ENCODE results near the gene POLN. TPM values are rescaled to one million over a fixed set of nuclear protein-coding genes. Genes with fewer than 3 reads are reported as not detected.

Gene POLN
- total RNA-seq, 1 donor from 2014 or later = 8.6 TPM

- FAIRE-seq (no peak), DNase-seq (ENCODE audit: low spot score in 2 of 2) (no peak)
These were observed 22.6 kb upstream of the POLN start for GRCh38 chr4:2264481-2265041.

GRCh38 chr4:2263926-2264321, 22.0 kb upstream of the POLN start:
- DNase-seq (ENCODE audit: low spot score in 2 of 2) (no peak), FAIRE-seq (no peak)

DNA sequence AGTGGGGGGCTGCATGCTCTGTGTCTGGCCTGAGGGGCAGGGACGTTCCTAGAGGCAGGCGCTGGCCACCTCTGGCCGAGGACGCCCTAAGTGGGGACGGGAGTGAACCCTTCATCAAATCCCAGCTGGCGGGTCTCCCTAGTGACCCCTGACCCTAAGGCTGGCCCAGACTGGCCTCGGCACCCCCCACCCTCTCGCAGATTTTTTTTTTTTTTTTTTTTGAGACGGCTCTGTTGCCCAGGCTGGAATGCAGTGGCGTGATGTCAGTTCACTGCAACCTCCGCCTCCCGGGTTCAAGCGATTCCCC, 21.0 kb upstream of the POLN start:
- no peak for DNase-seq (ENCODE audit: low spot score in 2 of 2)
- FAIRE-seq = no peak

GRCh38 chr4:2262145-2262943, 20.4 kb upstream of the POLN start:
- DNase-seq (ENCODE audit: low spot score in 2 of 2) = peak; percentile 97 to 98
- no peak for FAIRE-seq

- DNase-seq (ENCODE audit: low spot score in 2 of 2) = no peak
These were observed 19.9 kb upstream of the POLN start, which contains the start of gene MXD4 for GRCh38 chr4:2261853-2262144. MXD4 (minus strand) TSS chr4:2262109; CDS start chr4:2261980, 129 bp downstream.

GRCh38 chr4:2261110-2261852, 19.4 kb upstream of the POLN start:
- FAIRE-seq (no peak), DNase-seq (ENCODE audit: low spot score in 2 of 2) (peak; percentile 64 to 71)

More at GRCh38 chr4:2261853-2262144, 19.9 kb upstream of the POLN start, which contains the start of gene MXD4:
- FAIRE-seq = no peak

DNA sequence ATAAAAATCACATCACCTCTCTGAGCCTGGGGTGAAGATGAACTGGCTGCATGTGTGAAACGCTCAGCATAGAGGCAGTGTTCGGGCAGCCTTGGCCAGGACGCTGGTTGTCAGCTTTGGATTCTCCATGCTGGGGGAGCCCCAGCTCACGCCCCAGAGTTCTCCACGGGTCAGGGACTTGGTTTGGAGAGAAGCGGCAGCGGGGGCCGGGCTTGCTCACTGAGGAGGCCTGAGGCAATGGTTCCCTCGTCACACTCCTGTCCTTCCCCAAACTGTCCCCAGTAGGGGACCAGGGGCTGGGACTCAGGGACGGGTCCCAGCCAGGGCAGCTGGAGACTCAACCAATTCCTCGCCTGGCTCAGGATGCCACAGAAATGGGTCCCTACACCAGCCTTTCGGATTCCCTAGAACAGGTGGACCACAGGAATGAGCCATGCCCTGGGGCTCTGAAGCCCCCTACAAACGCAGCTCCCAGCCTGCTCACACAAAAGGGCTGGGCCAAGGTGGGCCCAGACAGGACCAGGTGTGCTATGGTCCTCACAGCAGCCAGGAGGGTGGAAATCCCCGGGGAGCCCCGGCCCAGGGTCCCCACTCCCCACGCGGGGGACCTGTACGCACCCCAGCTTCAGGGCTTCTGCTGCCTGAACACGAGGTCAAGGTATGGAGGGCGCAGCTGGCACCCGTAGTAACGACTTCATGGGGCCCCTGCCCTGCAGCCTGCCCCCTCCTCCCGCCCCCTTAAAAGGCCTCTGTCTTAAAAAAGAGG, 18.6 kb upstream of the POLN start:
- DNase-seq (ENCODE audit: low spot score in 2 of 2) = no peak
- FAIRE-seq = no peak

DNA sequence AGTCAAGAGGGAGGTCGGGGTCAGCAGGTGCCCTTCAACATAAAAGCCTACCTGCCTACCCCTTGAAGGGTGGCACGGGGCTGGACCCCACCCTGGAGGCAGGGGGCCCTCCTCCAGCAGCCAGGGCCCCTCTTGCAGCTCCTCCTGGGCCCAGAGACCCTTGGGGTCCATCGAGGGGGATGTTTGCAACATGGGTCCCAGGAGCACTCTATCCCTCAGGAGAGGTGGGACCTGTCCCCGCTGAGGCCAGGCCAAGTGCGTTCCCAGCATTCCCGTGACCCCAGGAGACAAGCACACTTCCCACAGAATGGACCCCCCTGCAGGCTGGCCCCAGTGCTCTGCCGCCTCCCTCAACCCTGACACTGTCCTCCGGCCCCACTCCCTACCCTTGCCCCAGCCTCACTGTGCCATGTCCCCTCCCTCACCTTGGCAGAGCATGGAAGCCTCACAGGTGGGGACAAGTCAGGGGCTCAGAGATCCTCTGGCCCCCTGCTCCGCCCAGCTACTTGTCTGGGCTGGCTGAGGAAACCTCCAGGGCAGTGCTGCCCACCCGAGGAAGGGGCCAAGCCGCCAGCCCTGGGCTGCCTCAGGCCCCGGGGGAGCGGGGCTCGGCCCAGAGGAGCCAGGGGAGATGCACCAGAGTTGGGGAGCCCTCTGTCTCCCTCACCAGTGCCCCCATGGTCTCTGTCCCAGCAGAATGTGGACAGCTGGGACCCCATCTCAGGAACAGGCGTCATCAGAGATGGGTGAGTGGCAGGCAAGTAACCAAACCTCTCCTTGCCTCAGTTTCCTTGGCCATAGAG, 17.8 kb upstream of the POLN start:
- no peak for FAIRE-seq
- DNase-seq (ENCODE audit: low spot score in 2 of 2) = no peak

DNA sequence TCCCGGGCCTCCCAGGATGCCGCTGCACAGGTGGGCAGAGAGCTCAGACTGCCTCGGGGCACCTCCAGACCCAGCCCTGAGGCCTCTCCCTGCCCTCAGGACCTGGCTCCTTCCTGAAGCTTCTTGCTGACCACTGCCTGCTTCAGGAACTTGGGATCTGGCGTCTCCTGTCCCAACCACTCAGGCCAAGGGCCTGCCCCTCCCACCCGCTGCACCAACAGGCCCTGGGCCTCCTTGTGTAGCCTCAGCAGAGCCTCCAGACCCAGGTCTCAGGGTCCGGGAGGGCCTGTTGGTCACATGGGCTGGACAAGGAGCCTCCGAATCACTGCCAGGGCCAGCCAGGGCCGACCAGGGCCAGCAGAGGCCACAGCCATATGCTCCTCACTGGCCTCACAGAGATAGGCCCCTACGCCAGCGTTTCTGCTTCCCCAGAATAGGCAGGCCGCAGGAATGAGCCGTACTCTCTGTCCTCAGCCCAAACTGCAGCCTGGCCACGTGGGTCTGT, 17.2 kb upstream of the POLN start:
- DNase-seq (ENCODE audit: low spot score in 2 of 2) = no peak
- no peak for FAIRE-seq

GRCh38 chr4:2258091-2259035, 16.4 kb upstream of the POLN start:
- no peak for FAIRE-seq
- DNase-seq (ENCODE audit: low spot score in 2 of 2) = no peak

DNA sequence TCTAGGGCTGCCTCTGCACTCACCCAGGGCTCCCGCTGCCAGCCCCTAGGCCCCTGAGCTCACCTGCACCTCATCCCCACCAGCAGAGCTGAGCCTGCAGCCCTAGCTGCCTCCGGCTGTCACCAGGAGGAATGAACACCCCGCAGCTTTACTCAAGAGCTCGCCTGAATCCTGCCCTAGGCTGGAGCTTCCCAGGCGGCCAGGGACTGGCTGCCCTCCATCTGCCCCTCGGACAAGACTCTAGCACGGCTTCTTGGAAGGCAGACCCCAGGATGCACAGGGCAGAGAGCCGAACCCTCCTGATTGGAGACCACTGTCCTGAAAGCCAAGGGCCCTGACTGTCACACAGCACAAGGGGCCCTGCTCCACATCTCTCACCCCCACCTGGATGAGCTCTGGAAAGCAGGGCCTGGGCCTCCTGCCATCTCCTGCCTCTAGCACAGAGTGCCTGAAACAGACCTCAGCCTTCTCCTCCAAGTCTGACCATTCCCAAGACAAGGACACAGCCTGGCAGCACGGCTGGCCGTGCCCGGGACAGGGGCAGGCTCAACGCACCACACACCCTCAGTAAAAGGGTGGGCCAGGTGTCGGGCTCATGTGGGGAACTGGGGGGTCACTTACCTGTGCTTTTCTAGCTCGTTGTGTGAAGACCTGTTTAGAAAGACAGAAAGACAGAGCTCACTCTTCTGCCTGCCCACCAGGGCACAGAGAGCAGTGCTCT, 15.6 kb upstream of the POLN start:
- DNase-seq (ENCODE audit: low spot score in 2 of 2) (no peak), FAIRE-seq (no peak)

GRCh38 chr4:2256781-2257191, 14.9 kb upstream of the POLN start:
- no peak for FAIRE-seq
- DNase-seq (ENCODE audit: low spot score in 2 of 2) = peak in 1 of 2 donors; percentile 48

DNA sequence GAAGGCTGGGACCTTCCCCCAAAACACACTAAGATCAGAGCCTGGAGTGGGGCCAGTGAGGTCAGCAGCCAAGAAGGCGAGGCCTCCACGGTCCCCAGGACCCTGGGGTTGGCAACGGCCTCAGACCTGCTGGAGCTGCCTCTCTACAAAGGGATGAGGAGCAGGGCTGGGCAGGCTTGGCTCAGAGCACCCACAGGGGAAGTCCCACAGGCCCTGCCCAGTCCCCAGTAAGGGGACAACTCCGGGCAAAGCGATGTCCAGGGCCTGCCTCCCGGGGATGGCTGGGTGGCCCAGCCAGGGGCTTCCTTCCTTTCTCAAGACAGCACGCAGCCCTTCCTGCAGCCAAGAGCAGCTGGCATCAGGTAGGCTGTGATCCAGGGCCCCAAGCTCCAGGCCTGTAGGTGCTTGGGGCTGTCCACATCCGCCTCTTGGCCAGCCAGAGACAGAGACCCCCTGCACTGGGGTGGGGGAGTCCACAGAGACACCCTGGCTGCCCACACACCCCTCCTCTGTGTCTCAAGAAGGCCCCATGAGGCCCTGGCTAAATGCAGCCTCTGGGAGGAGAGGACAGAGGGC, 14.3 kb upstream of the POLN start:
- no peak for FAIRE-seq
- DNase-seq (ENCODE audit: low spot score in 2 of 2) = peak in 1 of 2 donors; percentile 22

- DNase-seq (ENCODE audit: low spot score in 2 of 2) (peak in 1 of 2 donors; percentile 50), FAIRE-seq (no peak)
These were observed 13.7 kb upstream of the POLN start for GRCh38 chr4:2255501-2256155.

DNA sequence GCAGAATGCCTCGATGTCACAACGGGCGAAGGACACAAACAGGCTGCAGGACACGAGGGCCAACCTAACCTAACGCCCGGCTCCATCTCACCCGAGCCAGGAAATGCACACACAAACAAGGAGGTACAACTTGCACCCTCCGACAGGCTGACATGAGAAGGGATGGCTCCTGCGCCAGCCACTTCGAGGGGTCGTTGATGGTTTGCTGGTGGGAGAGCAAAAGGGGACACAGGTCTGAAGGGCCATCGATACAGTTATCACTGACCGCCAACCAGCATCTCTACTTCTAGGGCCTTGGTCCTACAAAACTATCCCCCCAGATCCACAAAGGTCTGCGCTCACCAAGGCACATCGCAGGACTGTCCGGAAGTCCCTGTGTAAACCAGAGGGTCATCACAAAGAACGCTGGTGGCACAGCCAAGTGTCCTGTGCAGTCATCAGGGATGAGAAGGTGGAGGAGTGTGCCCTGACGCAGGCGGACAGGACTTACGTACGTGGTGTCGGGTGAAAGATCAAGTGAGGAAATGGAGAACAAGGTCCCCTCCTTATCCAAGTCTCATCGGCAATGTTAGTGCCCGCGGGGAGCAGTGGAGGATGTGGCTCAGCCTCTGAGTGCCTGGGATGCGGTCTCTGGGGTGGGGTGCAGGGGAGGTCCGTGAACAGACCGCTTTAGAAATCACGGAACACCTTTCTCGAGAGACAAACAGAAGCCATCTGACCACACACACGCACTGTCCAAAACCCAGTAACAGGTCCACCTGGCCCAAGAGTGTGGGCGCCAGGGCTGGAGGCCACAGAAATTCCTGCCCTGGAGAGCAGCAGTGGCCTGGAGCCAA, 13.0 kb upstream of the POLN start:
- DNase-seq (ENCODE audit: low spot score in 2 of 2) = peak in 1 of 2 donors; percentile 12
- FAIRE-seq = no peak

Measured in frontal cortex (tissue), 4 donors.